ENCODE measurements around the gene SPAG16. TPM values are rescaled to one million over a fixed set of nuclear protein-coding genes. Genes with fewer than 3 reads are reported as not detected.

The SPAG16 gene
- total and polyA plus RNA-seq, 2 donors = 32.0 to 45.0 TPM

DNA sequence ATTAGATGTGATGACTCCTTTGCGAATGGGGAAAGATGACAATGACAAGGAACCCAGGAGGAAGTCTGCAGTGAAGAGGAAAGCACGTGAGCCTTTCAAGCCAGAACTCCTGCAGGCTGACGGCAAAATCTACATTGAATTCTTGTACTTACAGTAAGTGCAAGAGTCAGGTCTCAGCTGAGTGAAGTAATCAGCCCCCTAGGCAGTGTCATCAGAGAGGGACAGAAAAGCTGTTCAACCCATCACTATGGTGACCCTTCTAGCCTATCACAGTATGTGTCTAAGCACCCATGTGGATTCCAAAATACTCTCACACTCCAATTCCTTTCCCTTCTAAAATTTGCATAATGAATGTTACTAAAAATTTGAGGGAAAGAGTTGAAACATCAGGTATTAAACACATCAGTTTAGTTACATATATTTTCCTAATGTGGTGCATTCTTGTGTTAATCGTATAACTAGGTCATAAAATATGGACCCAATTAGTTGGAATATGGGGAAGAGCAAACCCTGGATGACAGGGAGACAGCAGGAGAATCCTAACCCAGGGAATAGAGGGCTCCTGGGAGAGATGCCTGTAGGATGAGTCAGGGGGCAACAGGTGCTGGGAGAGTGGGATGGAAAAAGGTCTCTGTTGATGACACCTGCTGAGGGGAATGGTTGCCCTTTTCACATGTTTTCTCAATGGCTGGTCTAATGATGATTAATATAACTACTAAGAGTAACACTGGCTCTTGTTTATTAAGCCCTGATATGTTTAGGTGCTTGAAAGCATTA, 1166.0 kb downstream of the SPAG16 start:
- H3K36me3 ChIP-seq (ENCODE audit: control insufficient read depth in 2 of 2, insufficient read depth in 2 of 2, low read length in 1 of 2) = no peaks in the 10 kb centered on the region
- no peak for DNase-seq (ENCODE audit: low read depth in 6 of 9, low spot score in 9 of 9)
- no peaks in the 10 kb centered on the region for H3K9me3 ChIP-seq (ENCODE audit: control insufficient read depth in 2 of 2, insufficient read depth in 1 of 2, low read length in 1 of 2)
- no peaks in the 10 kb centered on the region for H3K4me1 ChIP-seq (ENCODE audit: control insufficient read depth in 2 of 2, insufficient read depth in 2 of 2, low read length in 2 of 2)
- H3K4me3 ChIP-seq (ENCODE audit: low read length in 2 of 2) = no peak overlapping the region
- WGBS = 84% methylated on average over 4 of the region's 4 CpGs
- no peak overlapping the region for H3K27ac ChIP-seq (ENCODE audit: low read depth in 1 of 2, low read length in 1 of 2)
- H3K27me3 ChIP-seq (ENCODE audit: control insufficient read depth in 2 of 2, insufficient read depth in 1 of 2, low read length in 1 of 2) = no peaks in the 10 kb centered on the region

DNA sequence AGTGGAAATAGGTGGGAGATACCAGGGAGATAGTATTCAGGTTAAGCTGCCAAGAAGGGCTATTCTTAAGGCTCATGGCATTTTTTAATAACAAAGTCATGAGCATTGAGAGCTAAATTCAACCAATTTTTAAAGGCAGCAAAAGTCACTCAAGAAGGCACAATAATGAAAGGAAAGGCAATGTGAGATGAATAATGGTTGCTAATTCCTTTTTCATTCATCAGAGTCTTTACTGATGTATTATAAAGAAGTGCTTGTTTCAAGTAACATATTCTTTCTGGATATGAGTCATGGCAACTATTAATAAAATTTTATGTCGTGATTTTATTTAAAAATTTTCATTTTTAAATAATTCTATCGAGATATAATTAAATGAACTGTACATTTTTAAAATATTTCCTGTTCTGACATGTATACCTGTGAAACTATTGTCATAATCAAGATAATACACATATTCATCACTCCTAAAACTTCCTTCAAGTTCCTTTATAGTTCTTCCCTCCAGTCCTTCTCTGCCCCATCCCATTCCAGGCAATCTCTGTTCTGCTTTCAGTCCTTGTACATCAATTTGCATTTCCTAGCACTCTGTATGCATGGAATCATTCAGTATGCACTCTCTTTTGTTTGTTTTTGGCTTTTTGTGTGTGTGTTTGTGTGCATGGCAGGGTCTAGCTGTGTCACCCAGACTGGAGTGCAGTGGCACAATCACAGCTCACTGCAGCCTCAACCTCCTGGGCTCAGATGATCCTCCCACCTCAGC, 1167.4 kb downstream of the SPAG16 start:
- no peak overlapping the region for H3K27ac ChIP-seq (ENCODE audit: low read depth in 1 of 2, low read length in 1 of 2)
- H3K4me1 ChIP-seq (ENCODE audit: control insufficient read depth in 2 of 2, insufficient read depth in 2 of 2, low read length in 2 of 2) = no peaks in the 10 kb centered on the region
- H3K4me3 ChIP-seq (ENCODE audit: low read length in 2 of 2) = no peak overlapping the region
- no peaks in the 10 kb centered on the region for H3K27me3 ChIP-seq (ENCODE audit: control insufficient read depth in 2 of 2, insufficient read depth in 1 of 2, low read length in 1 of 2)
- no peaks in the 10 kb centered on the region for H3K9me3 ChIP-seq (ENCODE audit: control insufficient read depth in 2 of 2, insufficient read depth in 1 of 2, low read length in 1 of 2)
- no peaks in the 10 kb centered on the region for H3K36me3 ChIP-seq (ENCODE audit: control insufficient read depth in 2 of 2, insufficient read depth in 2 of 2, low read length in 1 of 2)
- DNase-seq (ENCODE audit: low read depth in 6 of 9, low spot score in 9 of 9) = no peak
- WGBS = 83% methylated on average over 2 of the region's 2 CpGs

Other genes starting within 250 kb of the SPAG16 start
- gene IKZF2, start 132.9 kb upstream of the SPAG16 start, total RNA-seq = 158 TPM
- 19.2 TPM for gene IKZF2, start 132.9 kb upstream of the SPAG16 start, polyA plus RNA-seq

Measured in thymus (tissue), 11 donors.